ENCODE results near the gene HIVEP2. TPM values are rescaled to one million over a fixed set of nuclear protein-coding genes. Genes with fewer than 3 reads are reported as not detected.

Gene HIVEP2
- total and polyA plus RNA-seq, 2 experiments from 2014 or later, result 8.3 to 21.0 TPM

DNA sequence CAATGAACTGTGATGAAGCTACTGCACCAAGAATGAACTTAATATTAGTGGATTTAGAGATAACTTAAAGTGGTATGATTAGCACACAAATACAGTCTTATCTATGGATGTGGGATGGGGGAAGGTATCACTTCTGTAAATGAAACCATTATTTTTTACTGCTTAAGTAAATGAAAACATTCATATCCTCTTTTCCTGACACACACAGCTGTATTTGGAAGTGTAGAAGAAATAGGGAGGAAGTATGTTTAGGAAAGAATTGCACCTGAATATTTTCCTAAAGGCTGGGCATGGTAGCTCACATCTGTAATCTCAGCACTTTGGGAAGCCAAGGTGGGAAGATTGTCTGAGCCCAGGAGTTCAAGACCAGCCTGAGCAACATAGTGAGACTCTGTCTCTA is 96.8 kb downstream of the HIVEP2 start:
- in situ Hi-C loops (cut with MboI), result no loop called here
- H3K4me1 ChIP-seq (ENCODE audit: insufficient read depth), result peaks cover 91% of the 10 kb centered on the region
- H3K36me3 ChIP-seq (ENCODE audit: low read depth), result no peaks in the 10 kb centered on the region
- no peaks in the 10 kb centered on the region for H4K20me1 ChIP-seq (ENCODE audit: insufficient read depth)
- peaks cover 76% of the 10 kb centered on the region for H3F3A ChIP-seq (ENCODE audit: insufficient read depth)
- H3K79me2 ChIP-seq (ENCODE audit: insufficient read depth), result peaks cover 93% of the 10 kb centered on the region
- H3K9me2 ChIP-seq (ENCODE audit: insufficient read depth), result no peaks in the 10 kb centered on the region; the same call in 1 of the 2 replicates
- H3K9me3 ChIP-seq (ENCODE audit: low read depth), result no peaks in the 10 kb centered on the region
- no peak overlapping the region for H3K4me2 ChIP-seq (ENCODE audit: unreplicated experiment)
- H3K27me3 ChIP-seq (replicated peaks; ENCODE audit: insufficient read depth), result no peaks in the 10 kb centered on the region
- DNase-seq, result no peak
- H3K27ac ChIP-seq, result peak overlapping the region; percentile 93
- H2AFZ ChIP-seq, result no peak overlapping the region
- TF ChIP-seq EZH2 (IDR thresholded peaks at IDR 0.05; ENCODE audit: insufficient read depth, poor library complexity, severe bottlenecking) (no peak), EZH2phosphoT487 (IDR thresholded peaks at IDR 0.05; ENCODE audit: insufficient read depth, low read depth) (no peak)
- no peak overlapping the region for H3K9ac ChIP-seq
- no peak overlapping the region for H3K4me3 ChIP-seq

DNA sequence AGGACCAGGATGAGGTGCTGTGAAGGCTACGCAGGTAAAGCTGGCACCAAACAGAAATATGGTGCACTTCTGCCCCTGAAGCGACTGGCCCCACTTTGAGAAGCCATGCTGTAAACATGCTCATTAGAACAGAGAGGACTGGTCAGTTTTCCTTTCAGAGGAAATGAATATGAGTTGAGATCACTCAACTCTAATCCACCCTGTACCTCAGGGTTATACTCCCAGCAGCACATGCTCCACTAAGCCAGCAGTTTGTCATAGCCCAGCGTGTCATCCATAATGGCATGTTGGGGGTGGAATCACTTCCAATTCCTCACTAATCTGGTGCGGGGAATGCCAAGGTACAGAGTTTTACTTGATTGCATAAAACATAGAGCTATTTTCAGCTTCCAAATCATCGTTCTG is 98.1 kb downstream of the HIVEP2 start:
- peaks cover 97% of the 10 kb centered on the region for H3K4me1 ChIP-seq (ENCODE audit: insufficient read depth)

DNA sequence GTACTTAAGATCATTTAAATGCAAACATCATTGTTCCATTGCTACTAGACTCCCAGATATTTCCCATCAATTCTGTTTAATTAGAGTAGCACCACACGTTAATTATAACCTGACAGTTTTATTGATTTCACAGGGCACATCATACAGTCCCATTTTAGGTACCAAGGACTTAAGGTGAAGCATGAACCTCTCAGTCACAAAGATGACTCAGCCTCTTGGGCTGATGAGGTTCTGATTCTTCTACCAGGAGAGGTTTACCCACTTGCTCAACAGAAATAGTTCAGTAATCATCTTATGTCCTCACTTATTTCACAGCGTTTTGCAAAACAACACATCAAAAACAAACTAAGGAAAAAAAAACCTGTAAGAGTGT is 98.5 kb downstream of the HIVEP2 start:
- DNase-seq, result peak; percentile 80
- Histone ChIP-seq H3K9me2 (ENCODE audit: insufficient read depth) (no peaks in the 10 kb centered on the region), H3K4me2 (ENCODE audit: unreplicated experiment) (peak overlapping the region; percentile 84), H3K27ac (peak overlapping the region; percentile 93), H3K9me3 (ENCODE audit: low read depth) (no peaks in the 10 kb centered on the region), H3K36me3 (ENCODE audit: low read depth) (no peaks in the 10 kb centered on the region), H3K9ac (peak overlapping the region; percentile 75), H2AFZ (no peak overlapping the region), H3K27me3 (replicated peaks; ENCODE audit: insufficient read depth) (no peaks in the 10 kb centered on the region), H3K79me2 (ENCODE audit: insufficient read depth) (peaks cover 93% of the 10 kb centered on the region), H3K4me1 (ENCODE audit: insufficient read depth) (peaks cover 97% of the 10 kb centered on the region), H4K20me1 (ENCODE audit: insufficient read depth) (no peaks in the 10 kb centered on the region), H3K4me3 (peak overlapping the region; percentile 59), H3F3A (ENCODE audit: insufficient read depth) (peaks cover 89% of the 10 kb centered on the region)
- TF ChIP-seq EZH2phosphoT487 (IDR thresholded peaks at IDR 0.05; ENCODE audit: insufficient read depth, low read depth) (no peak), EZH2 (IDR thresholded peaks at IDR 0.05; ENCODE audit: insufficient read depth, poor library complexity, severe bottlenecking) (no peak)
- 12 to 23% methylated on average over 2 of the region's 2 CpGs for WGBS, 2 experiments (ENCODE audit: low coverage in 1 of 2, low lambda C conversion rate in 2 of 2, missing lambda C conversion rate in 2 of 2)
- in situ Hi-C loops (cut with MboI), result no loop called here

More for the DNA sequence above, 98.1 kb downstream of the HIVEP2 start:
- no peaks in the 10 kb centered on the region for H3K9me2 ChIP-seq (ENCODE audit: insufficient read depth)
- no peaks in the 10 kb centered on the region for H3K27me3 ChIP-seq (replicated peaks; ENCODE audit: insufficient read depth)
- H3K9me3 ChIP-seq (ENCODE audit: low read depth), result no peaks in the 10 kb centered on the region
- H3K4me3 ChIP-seq, result peak overlapping the region; percentile 59
- peak; percentile 95 for DNase-seq
- H3K4me2 ChIP-seq (ENCODE audit: unreplicated experiment), result peak overlapping the region; percentile 84
- H3F3A ChIP-seq (ENCODE audit: insufficient read depth), result peaks cover 88% of the 10 kb centered on the region
- peaks cover 93% of the 10 kb centered on the region for H3K79me2 ChIP-seq (ENCODE audit: insufficient read depth)
- no peaks in the 10 kb centered on the region for H4K20me1 ChIP-seq (ENCODE audit: insufficient read depth)
- peak overlapping the region; percentile 75 for H3K9ac ChIP-seq
- no peak for TF ChIP-seq EZH2 (IDR thresholded peaks at IDR 0.05; ENCODE audit: insufficient read depth, poor library complexity, severe bottlenecking)
- no peak for TF ChIP-seq EZH2phosphoT487 (IDR thresholded peaks at IDR 0.05; ENCODE audit: insufficient read depth, low read depth)
- H2AFZ ChIP-seq, result no peak overlapping the region
- 4 to 6% methylated on average over 5 of the region's 5 CpGs for WGBS, 2 experiments (ENCODE audit: low coverage in 1 of 2, low lambda C conversion rate in 2 of 2, missing lambda C conversion rate in 2 of 2)
- peak overlapping the region; percentile 93 for H3K27ac ChIP-seq
- no peaks in the 10 kb centered on the region for H3K36me3 ChIP-seq (ENCODE audit: low read depth)
- in situ Hi-C loops (cut with MboI), result no loop called here

DNA sequence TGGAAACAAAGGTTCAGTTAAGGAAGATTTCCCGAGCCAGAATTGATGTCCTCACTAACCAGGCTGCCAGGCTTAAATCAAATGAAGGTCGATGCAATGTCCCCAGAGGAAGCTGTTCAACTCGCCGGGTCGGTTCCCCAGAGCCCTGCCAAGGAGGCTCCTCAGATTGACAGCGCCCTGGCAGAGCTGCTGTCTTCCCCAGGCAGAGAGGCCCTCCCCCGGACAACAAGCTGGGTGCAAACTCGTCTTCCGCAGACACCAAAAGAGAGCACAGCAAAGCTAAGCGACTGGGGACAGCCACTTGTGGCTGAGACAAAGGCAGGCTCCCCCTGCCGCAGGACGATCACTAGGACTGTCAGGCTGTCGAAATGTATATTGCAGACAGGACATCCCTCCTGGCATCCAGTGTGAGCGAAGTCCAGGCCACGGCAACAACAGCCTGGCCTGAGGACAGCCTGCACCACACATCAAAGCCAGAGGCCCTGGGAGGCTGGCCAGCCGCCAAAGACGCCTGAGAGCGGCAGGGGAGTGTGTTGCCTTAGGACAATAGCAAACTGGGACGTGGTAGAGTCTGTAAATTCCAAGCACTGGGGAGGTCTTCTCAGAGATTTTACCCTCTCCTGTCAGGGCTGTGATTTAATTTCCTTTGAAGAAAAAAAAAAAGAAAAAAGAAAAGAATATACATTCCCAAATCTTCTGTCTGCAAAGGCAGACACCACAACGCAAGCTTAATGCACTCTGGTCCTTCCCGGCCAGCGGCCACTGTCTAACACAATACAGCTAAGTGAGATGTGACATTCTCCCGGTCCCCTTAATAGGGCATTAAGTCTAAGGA is 99.1 kb downstream of the HIVEP2 start:
- H4K20me1 ChIP-seq (ENCODE audit: insufficient read depth), result no peaks in the 10 kb centered on the region
- TF ChIP-seq EZH2 (IDR thresholded peaks at IDR 0.05; ENCODE audit: insufficient read depth, poor library complexity, severe bottlenecking) (no peak), EZH2phosphoT487 (IDR thresholded peaks at IDR 0.05; ENCODE audit: insufficient read depth, low read depth) (no peak)
- H3K79me2 ChIP-seq (ENCODE audit: insufficient read depth), result peaks cover 93% of the 10 kb centered on the region
- peaks cover 88% of the 10 kb centered on the region for H3F3A ChIP-seq (ENCODE audit: insufficient read depth)
- no peaks in the 10 kb centered on the region for H3K9me2 ChIP-seq (ENCODE audit: insufficient read depth)
- peak overlapping the region; percentile 75 for H3K9ac ChIP-seq
- no peaks in the 10 kb centered on the region for H3K9me3 ChIP-seq (ENCODE audit: low read depth)
- 10 to 15% methylated on average over 23 of the region's 23 CpGs for WGBS, 2 experiments (ENCODE audit: low coverage in 1 of 2, low lambda C conversion rate in 2 of 2, missing lambda C conversion rate in 2 of 2)
- peak overlapping the region; percentile 34 for H2AFZ ChIP-seq
- peak; percentile 80 for DNase-seq
- H3K4me1 ChIP-seq (ENCODE audit: insufficient read depth), result peaks cover 95% of the 10 kb centered on the region
- H3K36me3 ChIP-seq (ENCODE audit: low read depth), result no peaks in the 10 kb centered on the region
- peak overlapping the region; percentile 93 for H3K27ac ChIP-seq
- in situ Hi-C loops (cut with MboI), result no loop called here
- peak overlapping the region; percentile 84 for H3K4me2 ChIP-seq (ENCODE audit: unreplicated experiment)
- H3K27me3 ChIP-seq (replicated peaks; ENCODE audit: insufficient read depth), result no peaks in the 10 kb centered on the region
- peak overlapping the region; percentile 59 for H3K4me3 ChIP-seq
